Measurements from ENCODE around the gene SEZ6L2.

The SEZ6L2 gene

GRCh38 chr16:29858149-29858849 is 41.1 kb downstream of the SEZ6L2 start:
- H3K27ac Mint-ChIP-seq: peak overlapping the region; percentile 54

GRCh38 chr16:29857133-29857760 is 42.1 kb downstream of the SEZ6L2 start:
- Mint-ChIP-seq H3K9me3 (no peaks in the 10 kb centered on the region), H3K4me3 (no peak overlapping the region), H3K36me3 (peaks cover 40% of the 10 kb centered on the region), H3K4me1 (peaks cover 25% of the 10 kb centered on the region), H3K27ac (no peak overlapping the region)
- DNase-seq (ENCODE audit: low spot score in 2 of 2): no peak
- ATAC-seq: no peak

More at GRCh38 chr16:29858149-29858849, 41.1 kb downstream of the SEZ6L2 start:
- H3K4me3 Mint-ChIP-seq: no peak overlapping the region
- peaks cover 28% of the 10 kb centered on the region for H3K4me1 Mint-ChIP-seq
- H3K36me3 Mint-ChIP-seq: peaks cover 44% of the 10 kb centered on the region
- no peak for DNase-seq (ENCODE audit: low spot score in 2 of 2)
- H3K9me3 Mint-ChIP-seq: no peaks in the 10 kb centered on the region
- ATAC-seq: no peak

- ATAC-seq: no peak
- no peak overlapping the region for H3K4me3 Mint-ChIP-seq
Measured at GRCh38 chr16:29854520-29855100, 44.7 kb downstream of the SEZ6L2 start.

GRCh38 chr16:29852654-29853053 is 46.7 kb downstream of the SEZ6L2 start:
- Mint-ChIP-seq H3K9me3 (no peaks in the 10 kb centered on the region), H3K4me1 (peaks cover 5% of the 10 kb centered on the region), H3K4me3 (no peak overlapping the region), H3K36me3 (peaks cover 23% of the 10 kb centered on the region), H3K27ac (no peak overlapping the region)
- ATAC-seq (no peak), DNase-seq (ENCODE audit: low spot score in 2 of 2) (no peak)

More at GRCh38 chr16:29854520-29855100, 44.7 kb downstream of the SEZ6L2 start:
- H3K36me3 Mint-ChIP-seq: peaks cover 23% of the 10 kb centered on the region
- H3K9me3 Mint-ChIP-seq: no peaks in the 10 kb centered on the region
- peaks cover 8% of the 10 kb centered on the region for H3K4me1 Mint-ChIP-seq
- peak overlapping the region; percentile 48 for H3K27ac Mint-ChIP-seq
- DNase-seq (ENCODE audit: low spot score in 2 of 2): no peak

- ATAC-seq: no peak
- Mint-ChIP-seq H3K36me3 (peaks cover 34% of the 10 kb centered on the region), H3K27ac (no peak overlapping the region), H3K4me1 (peaks cover 10% of the 10 kb centered on the region), H3K9me3 (no peaks in the 10 kb centered on the region), H3K4me3 (no peak overlapping the region)
- no peak for DNase-seq (ENCODE audit: low spot score in 2 of 2)
Measured at GRCh38 chr16:29850998-29851397, 48.4 kb downstream of the SEZ6L2 start.

- peaks cover 49% of the 10 kb centered on the region for H3K36me3 Mint-ChIP-seq
- H3K4me3 Mint-ChIP-seq: no peak overlapping the region
- H3K27ac Mint-ChIP-seq: no peak overlapping the region
- peaks cover 10% of the 10 kb centered on the region for H3K4me1 Mint-ChIP-seq
- no peaks in the 10 kb centered on the region for H3K9me3 Mint-ChIP-seq
- ATAC-seq: no peak
- DNase-seq (ENCODE audit: low spot score in 2 of 2): no peak
Measured at GRCh38 chr16:29849505-29849904, 49.8 kb downstream of the SEZ6L2 start.

GRCh38 chr16:29848420-29849297 is 50.7 kb downstream of the SEZ6L2 start:
- Mint-ChIP-seq H3K27ac (no peak overlapping the region), H3K4me1 (peaks cover 10% of the 10 kb centered on the region), H3K4me3 (no peak overlapping the region)

GRCh38 chr16:29845656-29846055 is 53.7 kb downstream of the SEZ6L2 start:
- H3K9me3 Mint-ChIP-seq: no peaks in the 10 kb centered on the region
- peaks cover 10% of the 10 kb centered on the region for H3K4me1 Mint-ChIP-seq
- H3K4me3 Mint-ChIP-seq: no peak overlapping the region
- no peak for ATAC-seq
- no peak for DNase-seq (ENCODE audit: low spot score in 2 of 2)
- H3K36me3 Mint-ChIP-seq: peaks cover 87% of the 10 kb centered on the region
- H3K27ac Mint-ChIP-seq: peak overlapping the region; percentile 63

More at GRCh38 chr16:29848420-29849297, 50.7 kb downstream of the SEZ6L2 start:
- DNase-seq (ENCODE audit: low spot score in 2 of 2) (peak; percentile 81 to 88), ATAC-seq (peak; percentile 93)
- H3K9me3 Mint-ChIP-seq: no peaks in the 10 kb centered on the region
- peaks cover 58% of the 10 kb centered on the region for H3K36me3 Mint-ChIP-seq

GRCh38 chr16:29844575-29845331 is 54.6 kb downstream of the SEZ6L2 start:
- H3K9me3 Mint-ChIP-seq: no peaks in the 10 kb centered on the region
- H3K27ac Mint-ChIP-seq: peak overlapping the region; percentile 63
- peaks cover 94% of the 10 kb centered on the region for H3K36me3 Mint-ChIP-seq
- no peak overlapping the region for H3K4me3 Mint-ChIP-seq
- ATAC-seq (no peak), DNase-seq (ENCODE audit: low spot score in 2 of 2) (no peak)
- H3K4me1 Mint-ChIP-seq: peaks cover 10% of the 10 kb centered on the region

- no peak for ATAC-seq
- Mint-ChIP-seq H3K9me3 (no peaks in the 10 kb centered on the region), H3K36me3 (peaks cover 94% of the 10 kb centered on the region), H3K4me3 (no peak overlapping the region), H3K4me1 (peaks cover 10% of the 10 kb centered on the region), H3K27ac (peak overlapping the region; percentile 10)
- no peak for DNase-seq (ENCODE audit: low spot score in 2 of 2)
Measured at GRCh38 chr16:29843931-29844330, 55.4 kb downstream of the SEZ6L2 start.

- DNase-seq (ENCODE audit: low spot score in 2 of 2): no peak
- Mint-ChIP-seq H3K36me3 (peaks cover 94% of the 10 kb centered on the region), H3K4me3 (no peak overlapping the region), H3K9me3 (no peaks in the 10 kb centered on the region), H3K4me1 (peaks cover 4% of the 10 kb centered on the region), H3K27ac (peak overlapping the region; percentile 43)
- ATAC-seq: no peak
Measured at GRCh38 chr16:29842732-29843346, 56.5 kb downstream of the SEZ6L2 start.

GRCh38 chr16:29841631-29842030 is 57.7 kb downstream of the SEZ6L2 start:
- no peak overlapping the region for H3K27ac Mint-ChIP-seq
- no peak overlapping the region for H3K4me3 Mint-ChIP-seq
- H3K4me1 Mint-ChIP-seq: no peaks in the 10 kb centered on the region
- H3K36me3 Mint-ChIP-seq: peaks cover 96% of the 10 kb centered on the region
- no peak for DNase-seq (ENCODE audit: low spot score in 2 of 2)
- ATAC-seq: no peak
- no peaks in the 10 kb centered on the region for H3K9me3 Mint-ChIP-seq

GRCh38 chr16:29840240-29840639 is 59.1 kb downstream of the SEZ6L2 start:
- no peak for DNase-seq (ENCODE audit: low spot score in 2 of 2)
- Mint-ChIP-seq H3K4me1 (no peaks in the 10 kb centered on the region), H3K27ac (no peak overlapping the region), H3K36me3 (peaks cover 99% of the 10 kb centered on the region), H3K9me3 (no peaks in the 10 kb centered on the region), H3K4me3 (no peak overlapping the region)
- no peak for ATAC-seq

- Mint-ChIP-seq H3K4me3 (no peak overlapping the region), H3K27ac (peak overlapping the region; percentile 6), H3K36me3 (peaks cover 99% of the 10 kb centered on the region), H3K4me1 (no peaks in the 10 kb centered on the region), H3K9me3 (no peaks in the 10 kb centered on the region)
- ATAC-seq (no peak), DNase-seq (ENCODE audit: low spot score in 2 of 2) (no peak)
Measured at GRCh38 chr16:29839822-29840221, 59.5 kb downstream of the SEZ6L2 start.
